ENCODE results near the gene RNU7-1. TPM values are rescaled to one million over a fixed set of nuclear protein-coding genes. Genes with fewer than 3 reads are reported as not detected.

The RNU7-1 gene
- total and polyA plus RNA-seq, 10 donors: not detected

- TF ChIP-seq POLR2A (IDR thresholded peaks at IDR 0.05) (no peak), CTCF (IDR thresholded peaks at IDR 0.05 in 8 of 11, conservative IDR thresholded peaks at IDR 0.05 in 3 of 11) (peak in 4 of 11 experiments; percentile 5 to 37 (median 12)), POLR2AphosphoS5 (IDR thresholded peaks at IDR 0.05) (peak; percentile 85 to 89 (median 86))
- WGBS, 5 donors: 7 to 24% (median 13%) methylated on average over 30 to 32 of the region's 32 CpGs
- peak overlapping the region; percentile 80 to 99 (median 96) for H3K27ac ChIP-seq
- H3K4me3 ChIP-seq: peak overlapping the region; percentile 14 to 81 (median 34)
- DNase-seq: peak; percentile 96
- no peaks in the 10 kb centered on the region for H3K9me3 ChIP-seq
- peaks cover 0 to 14% (median 3%) of the 10 kb centered on the region in 6 donors for H3K36me3 ChIP-seq
- intact Hi-C loops (cut with DNase I; ENCODE audit: low total_unique reads): loop anchor here (10.0 kb wide), 1 partner anchor 169 kb away; no protein-coding TSS in a partner anchor
- H3K4me1 ChIP-seq: peaks cover 53 to 98% (median 85%) of the 10 kb centered on the region in 6 donors
- H3K27me3 ChIP-seq (replicated peaks in 1 of 7): no peaks in the 10 kb centered on the region
Observed at GRCh38 chr12:6946033-6946919, 2.7 kb downstream of the RNU7-1 start.

GRCh38 chr12:6946920-6947374 lies 3.3 kb downstream of the RNU7-1 start:
- no peak for DNase-seq
- 59 to 70% (median 64%) methylated on average over 8 of the region's 8 CpGs for WGBS, 5 donors
- intact Hi-C loops (cut with DNase I; ENCODE audit: low total_unique reads): loop anchor here (10.0 kb wide), 1 partner anchor 168 kb away; no protein-coding TSS in a partner anchor
- Histone ChIP-seq H3K4me1 (peaks cover 53 to 93% (median 85%) of the 10 kb centered on the region in 6 donors), H3K9me3 (no peaks in the 10 kb centered on the region), H3K36me3 (peaks cover 0 to 9% (median 0%) of the 10 kb centered on the region in 6 donors), H3K27ac (peak overlapping the region; percentile 80 to 99 (median 96)), H3K27me3 (replicated peaks in 1 of 7) (no peaks in the 10 kb centered on the region), H3K4me3 (peak overlapping the region in 7 of 8 donors; percentile 14 to 81 (median 36))
- TF ChIP-seq CTCF (IDR thresholded peaks at IDR 0.05 in 8 of 11, conservative IDR thresholded peaks at IDR 0.05 in 3 of 11) (no peak), POLR2A (IDR thresholded peaks at IDR 0.05) (no peak), POLR2AphosphoS5 (IDR thresholded peaks at IDR 0.05) (no peak)

GRCh38 chr12:6947615-6948014 lies 4.0 kb downstream of the RNU7-1 start:
- intact Hi-C loops (cut with DNase I; ENCODE audit: low total_unique reads): loop anchor here (10.0 kb wide), 1 partner anchor 167 kb away; no protein-coding TSS in a partner anchor
- H3K4me3 ChIP-seq: no peak overlapping the region
- 78 to 84% (median 81%) methylated on average over 8 of the region's 8 CpGs for WGBS, 5 donors
- H3K36me3 ChIP-seq: peaks cover 0 to 16% (median 0%) of the 10 kb centered on the region in 6 donors
- peak overlapping the region; percentile 80 to 99 (median 96) for H3K27ac ChIP-seq
- DNase-seq: peak; percentile 69
- H3K4me1 ChIP-seq: peaks cover 53 to 92% (median 84%) of the 10 kb centered on the region in 6 donors
- no peak for TF ChIP-seq POLR2A (IDR thresholded peaks at IDR 0.05)
- TF ChIP-seq POLR2AphosphoS5 (IDR thresholded peaks at IDR 0.05): no peak
- TF ChIP-seq CTCF (IDR thresholded peaks at IDR 0.05 in 8 of 11, conservative IDR thresholded peaks at IDR 0.05 in 3 of 11): no peak
- no peaks in the 10 kb centered on the region for H3K27me3 ChIP-seq (replicated peaks in 1 of 7)
- H3K9me3 ChIP-seq: no peaks in the 10 kb centered on the region

All from spleen (tissue), 11 donors.